ENCODE measurements around the gene RNGTT.

DNA sequence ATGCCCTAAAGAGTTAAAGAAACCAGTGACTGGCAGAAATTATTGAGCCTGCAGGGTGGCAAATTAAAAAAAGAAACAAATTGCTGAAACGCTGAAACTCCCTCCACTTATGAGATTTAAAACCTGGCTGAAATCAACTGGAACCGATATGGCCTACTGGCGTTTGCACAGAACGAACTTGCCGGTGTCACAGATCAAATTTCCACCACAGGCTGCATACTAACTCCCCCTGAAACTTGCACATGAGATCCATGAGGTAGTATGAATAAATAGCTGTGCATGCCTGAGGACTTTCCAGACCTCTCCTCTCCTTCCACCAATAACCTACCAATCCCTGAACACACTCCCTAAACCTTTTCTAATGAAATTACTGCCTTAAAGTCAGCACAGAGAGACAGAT is 150.4 kb downstream of the RNGTT start:
- TF ChIP-seq KLF16 (tag by site-specific recombination; IDR thresholded peaks at IDR 0.05) (no peak), BCL11A (tag by site-specific recombination; IDR thresholded peaks at IDR 0.05; ENCODE audit: low read depth) (no peak), ZNF510 (tag by site-specific recombination; IDR thresholded peaks at IDR 0.05; ENCODE audit: insufficient replicate concordance) (no peak), ZFP41 (tag by site-specific recombination; IDR thresholded peaks at IDR 0.05; ENCODE audit: borderline replicate concordance) (no peak), ZNF169 (tag by site-specific recombination; IDR thresholded peaks at IDR 0.05) (no peak), ZSCAN23 (tag by site-specific recombination; IDR thresholded peaks at IDR 0.05) (no peak)
- TF ChIP-seq, protein P1, sequence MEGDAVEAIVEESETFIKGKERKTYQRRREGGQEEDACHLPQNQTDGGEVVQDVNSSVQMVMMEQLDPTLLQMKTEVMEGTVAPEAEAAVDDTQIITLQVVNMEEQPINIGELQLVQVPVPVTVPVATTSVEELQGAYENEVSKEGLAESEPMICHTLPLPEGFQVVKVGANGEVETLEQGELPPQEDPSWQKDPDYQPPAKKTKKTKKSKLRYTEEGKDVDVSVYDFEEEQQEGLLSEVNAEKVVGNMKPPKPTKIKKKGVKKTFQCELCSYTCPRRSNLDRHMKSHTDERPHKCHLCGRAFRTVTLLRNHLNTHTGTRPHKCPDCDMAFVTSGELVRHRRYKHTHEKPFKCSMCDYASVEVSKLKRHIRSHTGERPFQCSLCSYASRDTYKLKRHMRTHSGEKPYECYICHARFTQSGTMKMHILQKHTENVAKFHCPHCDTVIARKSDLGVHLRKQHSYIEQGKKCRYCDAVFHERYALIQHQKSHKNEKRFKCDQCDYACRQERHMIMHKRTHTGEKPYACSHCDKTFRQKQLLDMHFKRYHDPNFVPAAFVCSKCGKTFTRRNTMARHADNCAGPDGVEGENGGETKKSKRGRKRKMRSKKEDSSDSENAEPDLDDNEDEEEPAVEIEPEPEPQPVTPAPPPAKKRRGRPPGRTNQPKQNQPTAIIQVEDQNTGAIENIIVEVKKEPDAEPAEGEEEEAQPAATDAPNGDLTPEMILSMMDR (tag by site-specific recombination; IDR thresholded peaks at IDR 0.05): no peak
- TF ChIP-seq, protein P2, sequence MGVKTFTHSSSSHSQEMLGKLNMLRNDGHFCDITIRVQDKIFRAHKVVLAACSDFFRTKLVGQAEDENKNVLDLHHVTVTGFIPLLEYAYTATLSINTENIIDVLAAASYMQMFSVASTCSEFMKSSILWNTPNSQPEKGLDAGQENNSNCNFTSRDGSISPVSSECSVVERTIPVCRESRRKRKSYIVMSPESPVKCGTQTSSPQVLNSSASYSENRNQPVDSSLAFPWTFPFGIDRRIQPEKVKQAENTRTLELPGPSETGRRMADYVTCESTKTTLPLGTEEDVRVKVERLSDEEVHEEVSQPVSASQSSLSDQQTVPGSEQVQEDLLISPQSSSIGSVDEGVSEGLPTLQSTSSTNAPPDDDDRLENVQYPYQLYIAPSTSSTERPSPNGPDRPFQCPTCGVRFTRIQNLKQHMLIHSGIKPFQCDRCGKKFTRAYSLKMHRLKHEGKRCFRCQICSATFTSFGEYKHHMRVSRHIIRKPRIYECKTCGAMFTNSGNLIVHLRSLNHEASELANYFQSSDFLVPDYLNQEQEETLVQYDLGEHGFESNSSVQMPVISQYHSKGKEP (tag by site-specific recombination; IDR thresholded peaks at IDR 0.05): no peak
- TF ChIP-seq, protein P3, sequence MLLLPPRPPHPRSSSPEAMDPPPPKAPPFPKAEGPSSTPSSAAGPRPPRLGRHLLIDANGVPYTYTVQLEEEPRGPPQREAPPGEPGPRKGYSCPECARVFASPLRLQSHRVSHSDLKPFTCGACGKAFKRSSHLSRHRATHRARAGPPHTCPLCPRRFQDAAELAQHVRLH (tag by site-specific recombination; IDR thresholded peaks at IDR 0.05): no peak

Measured in HEK293 (cell line).